ENCODE measurements around the gene RARRES2. TPM values are rescaled to one million over a fixed set of nuclear protein-coding genes. Genes with fewer than 3 reads are reported as not detected.

The RARRES2 gene
- total and polyA plus RNA-seq, 2 of the 13 experiments (the other 11 are each of a cell fraction or from before 2014, with no cell fraction given) = 134 to 172 TPM

DNA sequence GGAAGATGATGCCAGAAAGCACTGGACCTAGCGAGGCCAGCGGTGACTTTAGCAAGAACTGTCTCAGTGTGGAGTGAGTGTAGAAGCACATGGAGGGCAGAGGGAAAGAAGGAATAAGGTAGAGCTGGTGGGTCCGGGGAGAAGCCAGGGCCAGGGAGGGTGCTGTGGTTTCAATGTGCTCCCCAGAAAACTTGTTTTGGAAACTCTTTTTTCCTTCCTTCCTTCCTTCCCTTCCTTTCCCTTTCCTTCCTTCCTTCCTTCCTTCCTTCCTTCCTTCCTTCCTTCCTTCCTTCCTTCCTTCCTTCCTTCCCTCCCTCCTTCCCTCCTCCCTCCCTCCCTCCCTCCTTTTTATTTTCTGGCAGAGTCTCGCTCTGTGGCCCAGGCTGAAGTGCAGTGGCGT lies 5.5 kb upstream of the RARRES2 start:
- Histone ChIP-seq H4K20me1 (ENCODE audit: insufficient read depth, low read length) (no peaks in the 10 kb centered on the region), H3K9me3 (ENCODE audit: low read length) (no peaks in the 10 kb centered on the region), H2AFZ (ENCODE audit: low read length) (no peak overlapping the region), H3K27me3 (ENCODE audit: control insufficient read depth in 1 of 2, insufficient read depth in 2 of 2, low read length in 2 of 2) (no peaks in the 10 kb centered on the region; a peak in 1 of 5 replicates), H3K4me1 (ENCODE audit: insufficient read depth, low read length) (peaks cover 23% of the 10 kb centered on the region), H3K9ac (ENCODE audit: insufficient read depth, low read depth, low read length) (no peak overlapping the region), H3K36me3 (replicated peaks in 1 of 2; ENCODE audit: control insufficient read depth in 1 of 2, insufficient read depth in 2 of 2, low read length in 2 of 2) (no peaks in the 10 kb centered on the region), H3K79me2 (ENCODE audit: insufficient read depth, low read length) (no peaks in the 10 kb centered on the region), H3K27ac (ENCODE audit: extremely low read length, insufficient read depth, low read length) (no peak overlapping the region), H3K4me2 (ENCODE audit: low read depth, low read length) (no peak overlapping the region), H3K4me3 (replicated peaks in 1 of 3; ENCODE audit: insufficient read depth in 1 of 3, low read depth in 2 of 3, low read length in 3 of 3) (no peak overlapping the region)
- POLR2A ChIA-PET = interaction anchor here (0.9 to 2.1 kb wide), 2 partner anchors 8 to 21 kb away, joined by 4 to 8 read pairs; partner anchors contain the start of gene REPIN1
- TF ChIP-seq HNRNPK (IDR thresholded peaks at IDR 0.05; ENCODE audit: low read depth, low read length, poor library complexity, severe bottlenecking) = peak; percentile 66
- no peak for TF ChIP-seq E2F1 (CRISPR knock-in tag; IDR thresholded peaks at IDR 0.05)
- CTCF ChIA-PET (ENCODE audit: low intra/inter-chr PET ratio, low total read pairs) = no interaction called here
- in situ Hi-C loops (cut with HindIII; ENCODE audit: extremely low pct_ligation_motif_present, low pct_unique_long_range_greater_than_20kb) (no loop called here), intact Hi-C loops (cut with micrococcal nuclease; ENCODE audit: unreplicated experiment) (no loop called here)
- FAIRE-seq (no peak), DNase-seq (ENCODE audit: low spot score) (no peak), ATAC-seq (no peak)
- WGBS (ENCODE audit: low lambda C conversion rate) = 84% methylated on average over 5 of the region's 5 CpGs
- no TSS peak for BruUV-seq (replicated peaks)

GRCh38 chr7:150345012-150345411 lies 3.6 kb upstream of the RARRES2 start:
- Histone ChIP-seq H3K27me3 (ENCODE audit: control insufficient read depth in 1 of 2, insufficient read depth in 2 of 2, low read length in 2 of 2) (no peaks in the 10 kb centered on the region; a peak in 1 of 5 replicates), H3K9me3 (ENCODE audit: low read length) (no peaks in the 10 kb centered on the region), H3K4me3 (replicated peaks in 1 of 3; ENCODE audit: insufficient read depth in 1 of 3, low read depth in 2 of 3, low read length in 3 of 3) (no peak overlapping the region), H3K36me3 (replicated peaks in 1 of 2; ENCODE audit: control insufficient read depth in 1 of 2, insufficient read depth in 2 of 2, low read length in 2 of 2) (no peaks in the 10 kb centered on the region), H3K79me2 (ENCODE audit: insufficient read depth, low read length) (peaks cover 3% of the 10 kb centered on the region), H3K4me1 (ENCODE audit: insufficient read depth, low read length) (peaks cover 27% of the 10 kb centered on the region), H3K27ac (ENCODE audit: extremely low read length, insufficient read depth, low read length) (no peak overlapping the region), H4K20me1 (ENCODE audit: insufficient read depth, low read length) (no peaks in the 10 kb centered on the region), H2AFZ (ENCODE audit: low read length) (no peak overlapping the region), H3K4me2 (ENCODE audit: low read depth, low read length) (no peak overlapping the region), H3K9ac (ENCODE audit: insufficient read depth, low read depth, low read length) (no peak overlapping the region)
- POLR2A ChIA-PET = interaction anchor here (2.1 kb wide), 1 partner anchor 10 kb away, joined by 8 read pairs; no protein-coding TSS in a partner anchor
- in situ Hi-C loops (cut with HindIII; ENCODE audit: extremely low pct_ligation_motif_present, low pct_unique_long_range_greater_than_20kb) = no loop called here
- TF ChIP-seq ZNF292 (CRISPR knock-in tag; IDR thresholded peaks at IDR 0.05; ENCODE audit: borderline replicate concordance, low read depth) (no peak), MXD4 (CRISPR knock-in tag; IDR thresholded peaks at IDR 0.05) (no peak), ZNF503 (CRISPR knock-in tag; IDR thresholded peaks at IDR 0.05) (no peak), PHF8 (CRISPR knock-in tag; IDR thresholded peaks at IDR 0.05) (no peak), FOXO1 (CRISPR knock-in tag; IDR thresholded peaks at IDR 0.05) (no peak), CBX1 (IDR thresholded peaks at IDR 0.05; ENCODE audit: low read depth) (no peak)
- CTCF ChIA-PET (ENCODE audit: low intra/inter-chr PET ratio, low total read pairs) = no interaction called here
- DNase-seq (ENCODE audit: low spot score) (no peak), FAIRE-seq (no peak), ATAC-seq (no peak)
- 94% methylated on average over 1 of the region's 1 CpG for WGBS (ENCODE audit: low lambda C conversion rate)
- no TSS peak for BruUV-seq (replicated peaks)
- intact Hi-C loops (cut with micrococcal nuclease; ENCODE audit: unreplicated experiment) = no loop called here

Measured in HepG2 (cell line).